GM21786 (cell line): Measurements from ENCODE around the gene CXCR5.

Experiments
- ATAC-seq: cut with Tn5 transposase; IDR thresholded peaks from one replicate; pipeline ENCODE4 v1.9.1; 2021; ENCODE audit not compliant: unreplicated experiment

The CXCR5 gene

DNA sequence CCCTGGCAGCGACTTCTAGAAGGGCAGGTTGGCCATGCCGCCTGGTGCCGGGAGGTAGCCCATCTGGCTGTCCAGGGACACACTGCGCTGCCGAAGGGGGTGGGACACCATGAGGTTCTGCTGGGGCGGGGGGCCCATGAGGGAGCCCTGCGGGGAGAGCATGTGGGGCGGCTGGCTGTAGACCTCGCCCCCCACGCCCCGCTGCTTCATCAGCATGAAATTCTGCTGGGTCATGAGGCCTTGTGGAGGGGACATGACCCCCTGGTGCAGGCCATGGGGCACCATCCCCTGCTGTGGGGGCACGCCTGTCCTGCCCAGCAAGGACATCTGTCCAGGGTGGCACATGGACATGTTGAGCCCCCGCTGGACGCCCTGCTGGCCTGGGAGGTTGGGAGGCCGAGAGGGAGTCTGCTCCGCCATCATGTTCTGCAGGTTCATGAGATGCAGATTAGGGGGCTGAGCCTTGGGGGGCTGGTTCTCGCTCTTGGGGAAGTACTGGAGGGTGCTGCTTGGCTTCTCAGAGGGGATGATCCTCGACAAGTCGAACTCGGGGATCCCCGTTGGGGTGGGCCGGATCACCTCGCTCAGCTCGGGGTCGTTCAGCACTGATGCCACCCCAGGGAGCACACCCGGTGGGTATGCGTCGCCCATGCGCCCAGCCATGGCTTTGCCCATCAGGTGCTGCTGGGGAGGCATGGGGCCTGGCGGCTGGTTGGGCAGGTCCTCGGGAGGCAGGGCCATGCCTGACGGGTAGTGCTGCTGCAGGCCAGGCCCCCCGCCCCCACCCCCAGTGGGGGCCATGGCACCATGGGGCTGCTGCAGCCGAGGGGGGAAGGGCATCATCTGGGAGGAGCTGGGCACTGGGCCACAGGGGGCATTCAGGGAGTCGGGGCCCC is 15.0 kb downstream of the CXCR5 start:
- no peak for ATAC-seq

DNA sequence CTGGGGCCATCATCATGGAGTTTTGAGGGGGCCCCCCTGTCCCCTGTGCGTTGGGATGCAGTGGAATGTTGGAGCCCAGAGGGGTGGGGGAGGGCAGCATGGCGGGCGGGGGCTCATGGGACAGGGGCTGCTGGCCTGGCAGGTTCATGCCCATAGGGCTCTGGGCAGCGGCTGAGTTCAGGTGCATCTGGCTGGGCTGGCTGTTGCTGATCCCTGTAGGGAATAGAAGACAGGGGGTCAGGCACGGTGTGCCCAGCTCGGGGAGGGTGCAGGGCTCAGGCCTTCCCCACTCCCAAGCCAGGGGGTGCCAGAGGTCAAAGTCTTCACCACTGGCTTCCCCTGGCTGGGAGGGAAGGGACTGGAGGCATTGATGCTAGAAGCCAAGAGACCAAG is 15.6 kb downstream of the CXCR5 start:
- ATAC-seq, result no peak

DNA sequence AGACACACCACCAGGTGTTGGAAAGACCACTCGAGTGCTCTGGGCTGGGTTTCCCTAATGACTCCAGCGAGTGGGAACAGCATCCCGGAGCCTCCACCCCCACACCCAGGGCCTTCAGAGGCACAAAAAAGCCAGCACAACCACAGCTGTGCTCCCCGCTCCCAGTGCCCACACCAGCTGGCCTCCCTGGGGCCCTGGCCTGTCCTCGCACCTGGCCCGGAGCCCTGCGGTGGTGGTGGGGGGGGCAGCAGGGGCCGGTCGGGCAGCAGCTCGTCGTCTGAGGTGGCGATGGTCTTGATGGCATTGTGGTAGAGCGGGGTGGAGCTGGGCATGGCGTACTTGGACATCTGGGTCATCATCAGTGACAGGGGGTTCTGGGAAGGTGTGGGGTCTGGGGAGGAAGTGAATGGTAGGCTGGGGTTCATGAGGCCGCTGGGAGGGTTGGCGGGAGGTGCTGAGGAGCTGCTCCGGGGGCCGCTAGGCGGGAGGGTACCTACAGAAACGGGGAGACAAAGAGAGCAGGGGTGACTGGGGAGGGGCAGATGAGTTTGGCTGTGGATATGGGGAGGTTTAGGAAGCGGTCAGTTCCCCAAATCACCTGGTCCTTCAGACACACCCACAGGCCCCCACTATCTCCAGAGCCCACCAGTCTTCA is 16.1 kb downstream of the CXCR5 start:
- ATAC-seq, result no peak

GRCh38 chr11:118900535-118901384 is 17.1 kb downstream of the CXCR5 start:
- no peak for ATAC-seq

- no peak for ATAC-seq
These were observed 18.0 kb downstream of the CXCR5 start for GRCh38 chr11:118901494-118902335.

DNA sequence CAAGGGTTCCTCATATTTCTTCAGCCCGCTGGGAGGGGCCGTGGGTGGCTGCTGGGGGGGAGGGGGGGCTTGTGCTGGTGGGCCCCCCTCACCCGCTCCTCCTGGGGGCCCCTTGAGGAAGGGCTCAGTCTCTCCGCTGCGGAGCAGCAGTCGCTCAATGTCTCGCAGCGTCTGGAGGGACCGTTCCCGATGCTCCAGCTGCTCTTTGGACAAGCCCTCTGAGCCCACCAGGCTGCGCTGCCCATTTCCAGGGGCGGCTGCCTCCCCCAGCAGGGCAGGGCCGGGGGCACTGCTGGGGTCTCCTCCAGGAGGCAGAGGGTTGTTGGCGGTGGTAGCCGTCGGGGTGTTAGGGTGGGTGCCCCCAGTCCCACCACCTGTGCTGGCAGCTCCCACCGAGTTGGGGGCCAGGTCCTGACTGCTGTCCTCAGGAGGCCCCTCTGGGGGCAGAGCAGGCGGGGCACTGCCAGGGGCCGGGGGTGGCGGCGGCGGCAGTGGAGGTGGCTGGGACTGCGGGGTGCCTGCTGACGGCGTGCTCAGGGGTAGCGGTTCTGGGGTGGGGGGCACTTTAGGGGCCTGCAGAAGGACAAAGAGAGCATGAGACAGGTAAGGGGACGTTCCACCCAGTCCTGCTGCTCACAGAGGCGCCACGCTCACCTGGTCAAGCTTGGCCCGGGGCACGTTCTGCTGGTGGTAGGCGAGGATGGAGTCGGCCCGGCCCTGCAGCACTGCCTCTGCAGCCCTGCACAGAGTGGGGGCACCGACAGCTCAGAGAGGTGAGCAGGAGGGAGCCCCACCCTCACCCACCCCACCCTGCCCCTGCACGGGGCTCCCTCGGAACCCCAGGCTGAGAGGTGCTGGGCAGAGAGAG is 18.9 kb downstream of the CXCR5 start:
- no peak for ATAC-seq

GRCh38 chr11:118903204-118904015 is 19.7 kb downstream of the CXCR5 start:
- ATAC-seq, result no peak

DNA sequence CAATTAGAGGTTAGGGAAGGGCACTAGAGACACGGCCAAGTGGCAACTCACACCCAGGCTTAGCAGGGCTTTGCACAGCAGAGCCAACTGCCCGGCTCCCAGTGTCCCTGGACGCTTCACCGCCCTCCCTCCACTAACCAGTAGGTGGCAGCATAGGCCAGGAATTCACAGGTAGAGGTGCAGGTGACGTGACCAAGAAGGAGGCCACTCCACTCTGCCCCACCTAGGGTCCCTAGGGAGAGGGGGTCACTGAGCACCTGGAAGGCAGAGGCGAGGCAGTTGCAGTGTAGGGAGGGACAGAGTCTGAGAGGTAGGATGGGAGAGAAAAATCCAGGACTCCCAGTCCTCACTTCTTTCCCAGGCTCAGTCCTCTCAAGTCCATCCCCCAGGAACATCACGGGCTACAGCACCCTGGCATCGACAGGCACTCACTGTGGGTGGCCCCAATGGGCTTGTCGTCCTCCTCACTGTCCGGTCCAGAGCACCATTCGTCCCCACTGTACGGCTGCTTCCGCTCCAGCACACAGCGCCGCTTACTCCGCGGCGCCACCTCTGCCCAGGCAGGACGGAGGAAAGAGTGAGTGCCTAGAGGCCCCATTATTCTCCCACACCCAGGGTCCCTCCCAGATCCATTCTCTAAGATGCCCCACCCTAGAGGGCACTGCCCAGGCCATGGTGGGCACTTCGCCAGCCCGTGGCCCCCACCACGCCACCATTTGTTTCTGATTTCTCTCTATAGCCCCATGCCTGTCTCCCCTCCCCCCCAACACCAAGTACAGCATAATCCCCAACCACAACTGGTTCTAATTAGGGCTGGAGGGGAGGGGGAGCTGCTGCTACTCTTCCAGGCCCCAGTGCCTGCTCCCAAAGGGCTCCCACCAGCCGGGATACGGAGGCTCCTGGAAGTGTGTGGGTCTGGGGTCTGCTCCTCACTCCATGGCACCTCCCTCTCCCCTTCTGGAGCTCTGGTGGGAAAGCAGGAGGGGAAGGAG is 23.7 kb downstream of the CXCR5 start:
- ATAC-seq, result no peak

DNA sequence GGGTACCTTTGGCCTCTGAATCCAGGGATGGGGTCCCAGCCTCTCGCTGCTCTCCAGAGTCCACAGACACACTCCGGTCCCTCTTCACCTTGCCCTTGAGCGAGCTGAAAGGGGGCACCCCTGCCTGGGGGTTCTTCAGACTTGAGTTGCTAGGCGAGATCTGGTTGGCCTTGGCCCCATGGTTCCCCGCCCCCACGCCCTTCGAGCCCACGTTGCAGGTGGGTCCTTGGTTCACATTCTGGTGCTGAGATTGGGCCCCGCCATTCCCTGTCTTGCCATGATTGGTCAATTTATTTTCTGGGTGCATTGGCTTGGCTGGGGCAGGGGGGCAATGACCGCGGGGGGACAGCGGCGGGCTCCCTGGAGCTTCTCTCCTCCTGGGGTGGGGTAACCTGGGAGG is 24.6 kb downstream of the CXCR5 start:
- ATAC-seq, result no peak

DNA sequence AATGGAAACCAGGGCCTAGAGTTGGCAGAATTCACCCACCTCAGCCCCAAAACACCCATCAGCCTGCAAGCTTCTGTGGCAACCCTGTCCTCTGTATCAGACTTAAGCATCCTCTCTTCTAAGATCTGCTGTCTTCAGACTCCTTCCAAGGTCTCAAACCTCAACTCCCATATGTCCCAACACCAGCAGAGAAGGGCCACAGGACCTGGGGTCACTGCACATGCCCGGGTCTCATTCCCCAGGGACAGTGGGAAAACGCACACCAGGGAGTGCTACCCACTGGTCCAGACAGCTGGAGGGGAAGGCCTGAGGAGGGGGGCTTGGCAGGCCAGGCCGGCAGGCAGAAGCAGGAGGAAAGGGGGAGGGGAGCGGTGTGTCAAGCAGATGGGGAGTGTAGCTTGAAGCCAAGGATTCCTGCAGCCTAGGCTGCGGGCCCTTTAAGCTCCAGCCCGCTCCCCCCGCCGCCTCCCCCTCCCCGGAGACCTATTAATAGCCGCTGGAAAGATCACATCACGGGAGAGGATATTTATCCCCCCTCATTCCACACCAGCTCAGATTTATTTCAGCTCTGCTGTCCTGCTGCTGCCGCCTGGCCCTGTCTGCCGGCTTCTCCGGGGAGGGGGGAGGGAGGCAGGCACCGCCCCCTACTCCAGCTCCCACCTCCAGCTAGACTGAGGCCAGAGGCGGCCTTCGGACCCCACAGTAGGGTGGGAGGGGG is 25.4 kb downstream of the CXCR5 start:
- ATAC-seq, result no peak

DNA sequence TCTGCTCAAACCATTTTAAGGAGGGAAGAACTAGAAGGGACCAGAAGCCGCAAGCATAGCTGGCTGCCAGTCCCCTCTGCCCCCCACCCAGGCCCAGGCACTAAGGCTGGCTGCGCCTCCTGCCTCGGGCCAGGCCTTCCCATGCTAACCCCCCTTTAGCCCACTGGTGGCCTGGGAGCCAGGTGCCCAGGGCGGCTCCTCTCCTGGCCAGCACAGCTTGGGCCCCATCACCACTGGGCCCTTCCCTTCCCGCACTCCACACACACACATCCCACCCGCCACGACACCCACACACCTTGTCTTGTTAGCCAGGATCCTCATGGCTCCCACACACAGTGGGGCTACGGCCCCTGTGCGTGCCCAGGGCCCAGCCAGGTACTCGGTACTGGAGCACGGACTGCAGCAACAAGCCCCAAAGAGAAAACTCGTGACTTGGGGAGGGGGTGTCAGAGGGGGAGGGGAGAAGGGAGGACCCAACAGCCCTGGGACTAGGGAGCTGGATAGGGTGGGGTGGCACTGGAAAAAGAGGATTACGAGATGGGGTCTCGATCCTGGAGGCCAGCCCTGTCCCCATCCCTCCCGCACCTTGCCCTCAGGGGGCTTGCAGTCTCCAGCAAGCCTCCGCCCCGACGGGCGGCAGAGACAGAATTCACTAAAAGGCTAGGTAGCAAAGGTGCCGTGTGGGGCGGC is 26.1 kb downstream of the CXCR5 start:
- no peak for ATAC-seq

- ATAC-seq, result no peak
These were observed 26.8 kb downstream of the CXCR5 start for GRCh38 chr11:118910309-118911112.

GRCh38 chr11:118911113-118911879 is 27.6 kb downstream of the CXCR5 start:
- no peak for ATAC-seq

- ATAC-seq, result no peak
These were observed 28.4 kb downstream of the CXCR5 start for GRCh38 chr11:118911880-118912741.
